ENCODE measurements around the gene TUBB4B.
A peak's percentile ranks its signal among the peaks of the same experiment; 100 is the strongest.

Gene TUBB4B

DNA sequence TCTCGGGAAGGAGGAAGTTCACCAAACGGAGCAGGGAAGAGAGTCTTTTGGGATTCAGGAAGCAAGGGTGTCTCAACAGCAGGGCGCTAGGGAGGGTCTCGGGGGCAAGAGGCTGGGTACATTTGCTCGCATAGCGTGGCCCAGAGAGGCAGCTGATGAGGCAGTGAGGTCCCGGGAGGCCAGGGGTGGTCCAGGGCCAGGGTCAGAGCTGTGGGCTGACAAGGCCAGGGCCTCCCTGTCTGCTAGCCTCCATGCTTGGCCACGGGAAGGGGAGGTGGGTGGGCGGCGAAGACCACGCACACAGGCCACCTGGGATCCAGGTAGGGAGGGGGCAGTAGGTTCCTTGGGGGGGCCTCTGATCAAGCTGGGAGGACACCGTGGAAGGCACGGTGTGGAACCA is 29.6 kb upstream of the TUBB4B start:
- DNase-seq (ENCODE audit: insufficient read length, low spot score) (no peak), FAIRE-seq (no peak)

DNA sequence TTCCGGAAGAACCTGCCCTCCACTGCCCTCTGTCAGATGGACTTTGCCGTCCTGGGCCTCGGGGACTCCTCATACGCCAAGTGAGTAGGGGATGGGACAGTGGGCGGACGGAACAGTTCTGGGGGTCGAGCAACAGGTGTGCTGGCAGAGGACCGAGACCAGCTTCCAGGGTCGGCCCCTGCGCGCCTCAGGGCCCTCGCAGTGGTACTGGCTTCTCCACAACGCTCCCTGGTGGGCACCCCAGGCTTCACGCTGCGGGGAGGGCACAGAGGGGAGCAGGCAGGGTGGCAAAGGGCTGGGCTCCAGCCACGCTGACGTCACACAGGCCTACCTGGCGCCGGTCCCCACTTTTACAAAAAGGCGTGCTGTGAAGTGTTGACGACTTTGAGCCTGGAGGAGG is 28.6 kb upstream of the TUBB4B start:
- FAIRE-seq (no peak), DNase-seq (ENCODE audit: insufficient read length, low spot score) (no peak)

DNA sequence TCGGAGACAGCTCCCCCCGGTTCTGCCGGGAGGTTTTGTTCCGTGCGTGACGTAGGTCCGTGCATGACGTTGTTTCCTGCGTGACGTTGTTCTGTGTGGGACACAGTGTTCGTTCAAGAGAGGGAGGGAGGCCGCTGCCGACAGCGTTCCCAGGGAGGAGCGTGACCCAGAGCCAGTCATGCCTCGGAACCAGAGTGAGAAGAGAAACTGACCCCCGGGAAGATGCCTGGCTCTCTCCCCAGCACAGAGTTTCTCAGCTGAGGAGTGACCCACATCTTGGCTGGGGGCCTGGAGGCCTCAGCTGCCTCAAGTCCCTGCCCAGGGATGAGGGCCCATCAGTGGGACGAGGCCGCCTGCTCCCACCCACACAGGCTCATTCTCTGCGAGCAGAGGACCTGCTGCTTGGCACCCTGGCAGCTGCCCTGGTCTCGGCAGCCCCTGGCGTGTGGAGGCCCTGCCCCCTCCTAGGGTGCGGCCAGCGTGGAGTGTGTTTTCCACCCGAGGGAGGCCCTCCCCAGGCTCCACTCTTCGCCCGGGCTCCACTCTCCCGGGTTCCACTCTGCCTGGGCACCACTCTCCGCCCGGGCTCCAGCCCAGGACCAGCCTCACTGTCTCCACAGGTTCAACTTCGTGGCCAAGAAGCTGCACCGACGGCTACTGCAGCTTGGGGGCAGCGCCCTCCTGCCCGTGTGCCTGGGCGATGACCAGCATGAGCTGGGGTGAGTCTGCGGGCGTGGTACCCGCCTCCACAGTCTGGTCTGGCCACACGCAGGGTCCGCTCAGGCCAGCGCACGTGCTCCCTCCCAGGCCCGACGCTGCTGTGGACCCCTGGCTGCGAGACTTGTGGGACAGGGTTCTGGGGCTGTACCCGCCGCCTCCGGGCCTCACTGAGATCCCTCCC is 27.7 kb upstream of the TUBB4B start:
- FAIRE-seq (no peak), DNase-seq (ENCODE audit: insufficient read length, low spot score) (no peak)

DNA sequence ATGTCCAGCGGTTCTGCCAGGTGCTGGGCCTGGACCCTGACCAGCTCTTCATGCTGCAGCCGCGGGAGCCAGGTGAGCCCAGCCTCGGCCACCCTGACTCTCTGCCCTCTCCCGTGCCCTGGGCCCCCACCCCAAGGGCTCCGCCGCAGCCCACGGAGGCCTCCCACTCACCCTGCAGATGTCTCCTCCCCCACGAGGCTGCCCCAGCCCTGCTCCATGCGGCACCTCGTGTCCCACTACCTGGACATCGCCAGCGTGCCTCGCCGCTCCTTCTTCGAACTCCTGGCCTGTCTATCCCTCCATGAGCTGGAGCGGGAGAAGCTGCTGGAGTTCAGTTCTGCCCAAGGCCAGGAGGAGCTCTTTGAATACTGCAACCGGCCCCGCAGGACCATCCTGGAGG is 26.5 kb upstream of the TUBB4B start:
- no peak for FAIRE-seq
- no peak for DNase-seq (ENCODE audit: insufficient read length, low spot score)

DNA sequence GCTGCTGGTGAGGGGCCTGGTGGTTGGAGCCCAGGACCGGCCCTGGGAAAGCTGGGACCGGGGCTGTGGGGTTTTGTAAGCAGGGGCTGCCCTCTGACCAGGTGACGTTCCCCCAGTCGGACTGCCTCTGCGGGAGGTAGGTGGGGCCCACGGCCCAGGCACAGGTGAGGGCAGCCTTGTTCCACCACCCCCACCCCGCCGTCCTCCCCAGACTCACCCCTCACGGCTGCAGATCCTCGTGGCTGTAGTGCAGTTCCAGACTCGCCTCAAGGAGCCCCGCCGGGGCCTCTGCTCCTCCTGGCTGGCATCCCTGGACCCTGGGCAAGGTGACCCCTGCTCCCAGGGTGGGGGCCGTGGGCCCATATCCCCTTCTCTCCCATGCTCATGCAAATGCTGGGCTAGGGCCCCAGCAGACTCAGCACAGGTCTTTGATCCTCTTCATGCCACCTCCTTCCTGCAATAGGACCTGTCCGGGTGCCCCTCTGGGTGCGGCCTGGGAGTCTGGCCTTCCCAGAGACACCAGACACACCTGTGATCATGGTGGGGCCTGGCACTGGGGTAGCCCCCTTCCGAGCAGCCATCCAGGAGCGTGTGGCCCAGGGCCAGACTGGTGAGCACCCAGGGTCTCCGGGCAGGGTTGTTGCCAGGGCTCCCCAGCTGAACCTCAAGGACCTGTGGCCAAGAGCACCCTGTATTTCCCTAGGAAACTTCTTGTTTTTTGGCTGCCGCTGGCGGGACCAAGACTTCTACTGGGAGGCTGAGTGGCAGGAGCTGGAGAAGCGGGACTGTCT is 25.7 kb upstream of the TUBB4B start:
- DNase-seq (ENCODE audit: insufficient read length, low spot score) (no peak), FAIRE-seq (no peak)

DNA sequence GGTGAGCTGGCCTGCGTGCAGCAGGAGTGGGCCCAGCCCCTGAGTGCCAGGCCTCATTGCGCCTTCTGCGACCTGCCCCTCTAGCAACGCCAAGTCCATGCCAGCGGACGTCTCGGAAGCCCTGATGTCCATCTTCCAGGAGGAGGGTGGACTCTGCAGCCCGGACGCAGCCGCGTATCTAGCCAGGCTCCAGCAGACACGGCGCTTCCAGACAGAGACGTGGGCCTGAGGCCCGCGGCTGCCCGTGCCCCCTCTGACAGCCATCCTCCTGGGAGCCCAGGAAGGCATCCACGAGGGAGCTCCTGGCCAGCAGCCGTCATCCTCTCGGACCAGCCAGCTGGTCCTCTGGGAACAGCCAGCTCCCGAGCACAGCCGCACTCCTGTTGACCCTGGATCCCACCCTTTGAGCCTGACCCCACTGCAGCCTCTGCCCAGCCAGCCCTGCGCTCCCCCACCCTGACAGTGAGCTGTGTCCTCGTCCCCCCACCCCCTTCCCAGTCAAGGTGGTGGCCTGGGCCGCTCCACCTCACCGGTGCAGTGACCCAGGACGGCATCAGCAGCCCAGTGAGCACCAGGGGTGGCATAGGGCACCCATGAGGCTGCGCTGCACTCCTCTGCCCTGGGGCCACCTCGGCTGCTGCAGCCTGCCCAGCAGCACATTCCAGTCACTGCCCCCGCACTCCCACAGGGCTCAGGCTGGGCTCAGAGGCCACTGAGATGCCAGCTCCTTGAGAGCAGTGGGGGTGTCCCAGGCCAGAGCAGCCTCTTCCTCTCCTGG is 24.7 kb upstream of the TUBB4B start:
- no peak for DNase-seq (ENCODE audit: insufficient read length, low spot score)
- no peak for FAIRE-seq

DNA sequence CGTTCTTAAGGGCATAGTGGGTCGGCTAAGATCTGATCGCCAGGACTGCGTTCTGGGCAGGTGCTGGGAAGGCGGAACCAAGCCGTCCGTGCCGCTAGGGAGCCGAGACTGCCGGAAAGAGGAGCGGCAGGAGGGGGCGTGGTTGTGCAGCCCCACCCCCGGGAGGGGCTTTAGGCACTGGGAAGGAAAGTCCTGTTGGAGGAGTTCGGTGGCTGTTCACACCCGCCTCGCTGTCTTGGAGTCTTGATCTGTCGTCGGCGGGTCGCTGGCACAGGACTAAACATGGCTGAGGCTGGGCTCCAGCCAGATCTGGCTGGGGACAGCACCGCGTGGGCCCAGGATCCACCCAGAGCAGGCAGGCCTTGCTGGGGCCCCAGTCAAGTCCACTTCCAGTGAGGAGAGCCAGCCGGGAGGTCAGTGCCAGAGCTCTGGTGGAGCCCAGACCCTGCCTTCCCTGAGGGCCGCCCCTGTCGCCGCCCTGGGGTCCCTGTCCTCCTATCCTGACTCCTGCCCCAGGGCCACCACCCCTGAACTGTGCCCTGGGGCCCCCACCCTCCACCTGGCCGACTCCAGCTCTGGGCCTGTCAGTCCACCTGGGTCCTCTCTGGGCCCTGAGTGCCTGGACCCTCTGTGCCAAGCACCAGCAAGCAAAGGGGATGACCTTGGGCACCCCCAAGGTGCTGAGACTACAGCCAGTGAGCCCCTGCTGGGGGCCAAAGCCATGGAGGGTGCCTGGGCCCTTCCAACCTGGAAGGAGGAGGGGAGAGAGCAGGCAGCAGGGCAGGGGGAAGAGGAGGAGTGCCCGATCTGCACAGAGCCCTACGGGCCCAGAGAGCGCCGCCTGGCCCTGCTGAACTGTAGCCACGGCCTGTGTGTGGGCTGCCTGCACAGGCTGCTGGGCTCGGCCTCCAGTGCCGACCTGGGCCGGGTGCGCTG is 23.5 kb upstream of the TUBB4B start:
- no peak for DNase-seq (ENCODE audit: insufficient read length, low spot score)

DNA sequence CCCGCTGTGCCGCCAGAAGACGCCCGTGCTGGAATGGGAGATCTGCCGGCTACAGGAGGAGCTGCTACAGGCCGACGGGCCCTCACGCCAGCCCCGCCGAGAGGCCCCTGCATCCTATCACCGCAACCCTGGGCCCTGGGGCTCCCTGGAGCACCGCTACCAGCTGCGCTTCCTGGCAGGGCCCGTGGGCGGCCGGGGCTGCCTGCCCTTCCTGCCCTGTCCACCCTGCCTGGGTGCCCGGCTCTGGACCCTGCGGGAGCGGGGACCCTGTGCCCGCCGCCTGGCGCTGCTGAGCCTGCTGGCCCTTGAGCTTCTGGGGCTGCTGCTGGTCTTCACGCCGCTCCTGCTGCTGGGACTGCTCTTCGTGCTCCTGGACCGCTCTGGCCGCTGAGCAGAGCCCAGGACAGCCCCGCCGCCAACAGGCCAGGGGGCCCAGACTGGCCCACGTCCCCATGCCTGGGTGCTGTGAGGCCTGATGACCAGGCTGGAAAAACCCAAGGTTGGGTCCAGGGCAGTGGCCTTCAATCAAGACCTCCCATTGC is 22.8 kb upstream of the TUBB4B start:
- DNase-seq (ENCODE audit: insufficient read length, low spot score) (no peak), FAIRE-seq (no peak)

More for the DNA sequence above, 23.5 kb upstream of the TUBB4B start:
- FAIRE-seq = no peak

DNA sequence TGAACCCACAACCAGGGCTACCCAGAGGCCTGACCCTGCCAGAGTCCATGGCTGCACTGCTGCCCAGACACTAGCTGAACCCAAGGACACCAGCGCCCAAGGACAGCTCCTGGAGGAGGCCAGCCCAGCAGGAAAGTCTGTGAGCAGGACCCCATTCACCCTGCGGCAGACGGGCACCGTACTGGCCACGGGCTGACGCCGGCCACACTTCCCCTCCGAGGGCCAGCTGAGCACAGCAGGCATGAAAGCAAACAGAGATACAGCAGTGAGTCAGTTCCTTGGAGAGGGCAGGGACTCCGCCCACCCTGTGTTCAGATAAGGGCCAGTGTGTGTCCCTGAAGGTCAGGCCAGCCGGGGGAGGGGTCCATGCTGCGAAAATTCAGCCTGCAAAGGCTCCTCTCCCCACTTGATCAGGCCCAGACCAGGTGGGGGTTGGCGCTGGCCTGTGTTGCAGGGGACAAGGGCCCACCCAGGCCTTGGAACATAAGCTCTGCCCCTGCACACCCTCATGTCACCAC is 22.3 kb upstream of the TUBB4B start:
- no peak for FAIRE-seq
- DNase-seq (ENCODE audit: insufficient read length, low spot score) = no peak

DNA sequence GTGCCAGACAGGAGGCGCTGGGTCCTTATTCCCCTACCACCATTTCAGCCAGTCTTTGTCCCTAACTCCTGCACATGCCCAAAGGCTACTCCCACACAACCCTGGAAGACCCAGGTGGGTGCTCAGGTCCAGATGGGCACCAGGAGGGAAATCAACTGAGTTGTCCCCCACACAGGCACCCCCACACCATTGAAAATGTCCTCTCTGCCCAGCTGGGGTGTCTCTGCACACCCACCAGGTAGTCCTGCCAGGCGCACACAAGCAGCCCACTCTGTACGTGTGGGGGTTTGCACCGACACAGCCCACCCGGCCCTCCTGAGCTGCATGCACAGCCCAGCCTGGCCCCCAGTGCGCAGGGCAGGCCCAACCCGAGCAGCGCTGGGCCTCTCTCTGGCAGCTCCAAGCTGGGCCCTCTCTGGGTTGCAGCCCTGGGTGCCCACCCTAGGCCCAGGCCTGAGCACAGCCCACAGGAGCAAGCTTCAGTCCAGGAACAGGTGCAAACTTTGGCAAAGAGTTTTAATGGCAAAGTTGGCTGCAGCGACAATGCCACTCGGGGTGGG is 21.2 kb upstream of the TUBB4B start:
- no peak for FAIRE-seq

DNA sequence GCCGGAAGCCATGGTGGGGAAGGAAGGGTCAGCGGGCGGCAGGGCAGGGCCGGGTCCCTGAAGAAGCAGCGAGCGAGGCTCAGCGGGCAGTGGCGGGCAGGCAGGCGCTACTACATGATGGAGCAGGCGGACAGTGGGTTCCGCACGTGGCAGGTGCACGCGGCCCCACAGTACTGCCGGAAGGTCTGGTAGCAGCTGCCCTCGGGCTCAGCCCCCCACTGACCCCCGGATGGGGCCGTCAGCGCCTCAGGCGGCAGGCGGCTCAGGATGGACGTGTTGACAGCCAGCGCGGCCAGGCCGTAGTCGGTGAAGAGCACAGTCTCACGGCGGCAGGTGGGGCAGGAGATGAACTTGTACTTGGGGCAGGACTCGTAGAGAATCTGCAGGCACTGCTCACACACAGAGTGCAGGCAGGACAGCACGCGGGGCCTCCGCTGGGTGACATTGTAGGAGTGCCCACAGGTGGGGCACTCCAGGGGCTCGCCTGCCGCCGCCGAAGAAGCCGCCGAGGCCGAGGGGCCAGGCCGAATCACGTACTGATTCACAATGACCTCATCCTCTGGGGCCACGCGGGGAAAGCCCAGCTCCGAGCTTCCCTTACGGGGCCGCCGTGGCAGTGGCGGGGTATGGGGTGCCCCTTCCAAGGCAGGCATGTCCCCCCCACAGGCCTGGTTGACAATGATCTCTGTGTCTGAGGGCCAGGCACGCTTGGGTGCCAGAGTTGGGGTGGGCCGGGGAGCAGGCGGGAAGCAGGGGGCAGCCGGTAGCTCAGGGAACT is 20.6 kb upstream of the TUBB4B start:
- FAIRE-seq (no peak), DNase-seq (ENCODE audit: insufficient read length, low spot score) (no peak)

More for the DNA sequence above, 21.2 kb upstream of the TUBB4B start:
- no peak for DNase-seq (ENCODE audit: insufficient read length, low spot score)

DNA sequence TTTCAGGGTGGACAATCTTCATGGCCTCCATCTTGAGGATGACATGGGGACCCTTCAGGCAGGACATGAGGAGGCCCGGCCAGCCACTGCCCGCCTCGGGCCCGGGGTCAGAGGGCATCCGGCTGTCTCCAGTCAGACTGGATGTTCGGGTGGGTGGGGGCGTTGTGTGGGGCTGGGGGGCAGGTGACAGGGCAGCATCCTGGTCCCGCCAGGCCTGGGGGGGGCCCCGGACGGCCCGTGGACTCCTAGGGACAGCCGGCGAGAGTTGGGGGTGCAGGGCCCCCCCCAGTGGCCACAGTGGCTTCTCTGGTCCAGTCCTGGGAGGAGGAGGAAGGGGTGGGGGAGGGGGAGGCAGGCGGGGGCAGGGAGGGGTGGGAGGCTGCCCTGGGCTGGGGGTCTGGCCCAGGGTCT is 20.0 kb upstream of the TUBB4B start:
- FAIRE-seq (no peak), DNase-seq (ENCODE audit: insufficient read length, low spot score) (no peak)

DNA sequence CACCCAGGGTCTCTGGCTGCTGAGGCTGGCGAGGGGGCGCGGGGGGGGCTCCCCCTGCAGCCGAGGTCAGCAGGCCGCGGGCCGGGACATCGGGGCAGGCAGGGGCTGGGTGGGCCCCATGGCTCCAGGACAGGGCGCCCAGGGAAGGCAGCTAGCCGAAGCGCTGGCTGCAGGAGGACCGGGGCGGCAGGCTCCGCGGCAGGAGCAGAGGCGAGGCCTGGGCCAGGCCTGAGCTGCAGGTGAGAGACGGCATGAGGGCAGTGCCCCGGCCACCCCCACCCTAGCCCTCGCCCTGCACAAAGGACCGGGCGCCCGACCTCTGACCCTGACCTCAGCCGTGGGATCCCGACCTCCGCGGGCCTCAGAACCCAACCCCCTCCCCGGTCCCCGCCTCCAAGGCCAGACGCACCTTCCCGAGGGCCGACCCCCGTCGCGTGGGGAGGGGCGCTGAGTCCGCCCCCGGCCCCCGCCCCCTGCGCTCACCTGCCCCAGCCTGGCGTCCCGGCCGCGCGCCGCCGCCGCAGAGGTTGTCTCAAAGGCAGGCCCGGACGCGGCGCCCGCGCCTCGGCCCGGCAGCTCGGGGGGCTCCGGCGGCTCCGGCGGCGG is 19.5 kb upstream of the TUBB4B start:
- DNase-seq (ENCODE audit: insufficient read length, low spot score) (no peak), FAIRE-seq (no peak)

DNA sequence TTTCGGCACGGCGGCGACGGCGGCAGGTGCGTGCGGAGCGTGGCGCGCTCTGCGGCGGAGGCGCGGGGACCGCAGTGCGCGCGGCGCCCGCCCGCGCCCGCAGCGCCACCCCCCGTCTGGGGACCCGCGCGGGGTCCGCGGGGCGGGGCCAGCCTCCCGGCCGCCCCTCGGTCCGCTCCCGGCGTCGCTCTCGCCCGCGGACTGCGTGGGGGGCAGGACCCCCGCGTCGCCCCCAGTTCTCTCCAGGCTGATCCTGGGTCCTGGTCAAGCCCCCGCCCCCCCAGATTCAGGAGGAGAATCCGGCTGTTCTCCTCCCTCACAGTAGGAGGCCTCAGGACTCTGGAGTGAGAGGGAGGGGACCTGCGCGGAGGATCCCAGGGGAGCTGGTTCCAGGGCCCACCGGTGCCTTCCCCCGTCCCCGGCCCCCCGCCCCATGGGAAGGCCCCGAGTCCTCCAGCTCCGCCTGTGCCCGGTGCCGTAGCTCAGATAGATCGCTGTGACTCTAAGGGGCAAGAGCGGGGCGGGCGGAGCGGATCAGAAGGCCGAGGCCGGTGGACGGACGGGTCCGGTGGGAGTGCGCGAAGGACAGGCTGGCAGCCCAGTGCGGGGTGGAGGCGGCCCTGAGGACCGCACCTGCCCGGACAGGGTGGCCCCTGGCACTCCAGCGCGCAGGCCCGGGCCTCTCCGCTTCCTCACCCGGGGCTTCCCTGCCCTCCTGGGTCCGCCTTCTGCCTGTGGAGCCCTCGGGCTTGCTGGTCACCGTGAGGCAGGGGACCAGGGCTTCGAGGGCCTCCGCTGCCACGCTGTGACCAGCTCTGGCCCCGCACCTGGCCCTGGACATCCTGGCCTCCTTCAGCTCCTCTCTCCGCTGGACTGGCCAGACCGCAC is 18.7 kb upstream of the TUBB4B start, which contains the start of gene RNF208:
TSS of gene RNF208 (minus strand) at position 51 of the 888 bp plus-strand sequence. CDS start 1,028 bp downstream, outside the sequence.
- no peak for FAIRE-seq
- no peak for DNase-seq (ENCODE audit: insufficient read length, low spot score)

DNA sequence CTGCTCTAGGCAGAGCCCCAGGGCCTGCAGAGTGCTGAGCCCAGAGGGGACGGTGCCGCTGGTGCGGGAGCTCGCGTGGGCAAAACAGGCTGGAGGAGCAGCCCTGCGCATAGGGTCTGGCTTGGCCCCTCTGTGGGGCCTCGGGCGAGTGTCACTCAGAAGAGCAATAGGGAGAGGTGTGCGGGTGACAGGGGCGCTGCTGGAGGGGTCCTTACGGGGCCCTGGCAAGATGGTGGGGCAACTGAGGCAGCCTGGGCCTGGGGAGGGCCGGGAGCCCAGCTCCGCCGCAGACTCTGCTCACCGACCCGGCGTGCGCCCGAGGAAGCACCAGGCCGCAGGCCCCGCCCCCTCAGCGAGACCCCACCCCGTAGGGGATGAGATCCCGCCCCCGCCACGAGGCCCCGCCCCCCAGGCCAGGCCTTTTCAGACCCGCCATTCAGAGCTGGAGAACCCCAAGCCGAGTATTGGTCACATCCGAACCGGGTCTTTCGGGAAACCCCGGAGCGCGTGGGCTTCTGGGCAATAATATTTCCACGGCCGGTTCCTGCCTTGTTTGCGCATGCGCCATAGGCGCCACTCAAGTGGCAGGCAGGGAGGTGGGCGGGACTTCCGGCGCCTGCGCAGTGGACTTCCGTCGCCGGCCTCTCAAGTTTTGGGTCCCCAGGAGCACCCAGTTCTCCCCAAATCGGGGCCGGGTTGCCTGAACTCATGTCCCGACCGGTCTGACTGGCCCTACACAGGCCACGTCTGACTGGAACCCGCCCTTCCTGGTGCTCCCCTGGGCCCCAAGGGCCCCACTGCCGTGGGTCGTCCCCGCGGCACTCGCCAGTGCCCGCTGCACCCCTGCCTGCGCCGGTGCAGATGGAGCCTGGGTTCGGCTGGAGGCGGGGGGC is 17.8 kb upstream of the TUBB4B start:
- peak; percentile 70 for FAIRE-seq
- peak; percentile 91 for DNase-seq (ENCODE audit: insufficient read length, low spot score)
